Activated naive CD4-positive, alpha-beta T cell treated with anti-CD3 and anti-CD28 coated beads, Interleukin-2, amount 10 ng/mL, durations not matched to agents 7 days and 5 days (primary cell): ENCODE results near the gene TACSTD2.
"Not testable (repeated sequence)": the region's sequence is repeated elsewhere in the genome, so short reads cannot be mapped to it uniquely, and the experiment has no call there.

Experiments used
- CTCF ChIA-PET: fragments of 350-600 bp; sonication (Branson Sonifier 250); formaldehyde crosslinking; loops from one replicate; lab custom pipeline; 2021; ENCODE audit warnings: antibody characterized with exemption; lab: Charles Lee
- DNase-seq: peaks from one replicate; pipeline ENCODE4 v3.0.0-alpha.2; 2020
- H3K27ac Mint-ChIP-seq: one replicate; pipeline ENCODE4 v1.8.0; 2021; ENCODE audit warnings: mild to moderate bottlenecking, moderate library complexity, mixed read lengths
- H3K27me3 Mint-ChIP-seq: one replicate; pipeline ENCODE4 v1.8.0; 2021; ENCODE audit warnings: mild to moderate bottlenecking, mixed read lengths
- H3K36me3 Mint-ChIP-seq: one replicate; pipeline ENCODE4 v1.8.0; 2021; ENCODE audit warnings: mixed read lengths
- H3K4me1 Mint-ChIP-seq: one replicate; pipeline ENCODE4 v1.8.0; 2021; ENCODE audit warnings: mixed read lengths
- H3K4me3 Mint-ChIP-seq: one replicate; pipeline ENCODE4 v1.8.0; 2021; ENCODE audit warnings: mild to moderate bottlenecking, moderate library complexity, mixed read lengths
- H3K9me3 Mint-ChIP-seq: one replicate; pipeline ENCODE4 v1.8.0; 2021; ENCODE audit warnings: mixed read lengths

Gene TACSTD2

GRCh38 chr1:58583496-58583895 is 6.4 kb upstream of the TACSTD2 start:
- CTCF ChIA-PET, result no interaction called here
- Mint-ChIP-seq H3K36me3 (no peaks in the 10 kb centered on the region), H3K9me3 (no peaks in the 10 kb centered on the region), H3K4me3 (no peak overlapping the region), H3K27me3 (peaks cover 56% of the 10 kb centered on the region), H3K4me1 (peaks cover 18% of the 10 kb centered on the region), H3K27ac (no peak overlapping the region)
- DNase-seq, result no peak

- CTCF ChIA-PET, H3K27ac Mint-ChIP-seq, H3K36me3 Mint-ChIP-seq, H3K4me3 Mint-ChIP-seq, H3K9me3 Mint-ChIP-seq, DNase-seq: not testable (repeated sequence)
- H3K27me3 Mint-ChIP-seq, result peaks cover 65% of the 10 kb centered on the region
- peaks cover 25% of the 10 kb centered on the region for H3K4me1 Mint-ChIP-seq
These were observed 5.1 kb upstream of the TACSTD2 start for GRCh38 chr1:58582143-58582542.

GRCh38 chr1:58581641-58582040 is 4.6 kb upstream of the TACSTD2 start:
- no peaks in the 10 kb centered on the region for H3K9me3 Mint-ChIP-seq
- H3K27me3 Mint-ChIP-seq, result peaks cover 67% of the 10 kb centered on the region
- H3K4me3 Mint-ChIP-seq, result no peak overlapping the region
- CTCF ChIA-PET, result no interaction called here
- DNase-seq, result no peak
- H3K36me3 Mint-ChIP-seq, result no peaks in the 10 kb centered on the region
- H3K27ac Mint-ChIP-seq, result no peak overlapping the region
- H3K4me1 Mint-ChIP-seq, result peaks cover 26% of the 10 kb centered on the region

- no peak for DNase-seq
- no peaks in the 10 kb centered on the region for H3K9me3 Mint-ChIP-seq
- no peak overlapping the region for H3K4me3 Mint-ChIP-seq
- H3K36me3 Mint-ChIP-seq, result no peaks in the 10 kb centered on the region
- CTCF ChIA-PET, result no interaction called here
- H3K27me3 Mint-ChIP-seq, result peaks cover 72% of the 10 kb centered on the region
- H3K4me1 Mint-ChIP-seq, result peaks cover 30% of the 10 kb centered on the region
- no peak overlapping the region for H3K27ac Mint-ChIP-seq
These were observed 3.1 kb upstream of the TACSTD2 start for GRCh38 chr1:58580186-58580585.

GRCh38 chr1:58577654-58578030 is 590 bp upstream of the TACSTD2 start:
- peaks cover 74% of the 10 kb centered on the region for H3K27me3 Mint-ChIP-seq
- no peak overlapping the region for H3K27ac Mint-ChIP-seq
- no peak overlapping the region for H3K4me3 Mint-ChIP-seq
- CTCF ChIA-PET, result no interaction called here
- H3K36me3 Mint-ChIP-seq, result no peaks in the 10 kb centered on the region
- no peak for DNase-seq
- H3K4me1 Mint-ChIP-seq, result peaks cover 27% of the 10 kb centered on the region
- no peaks in the 10 kb centered on the region for H3K9me3 Mint-ChIP-seq

- peaks cover 75% of the 10 kb centered on the region for H3K27me3 Mint-ChIP-seq
- H3K4me1 Mint-ChIP-seq, result peaks cover 27% of the 10 kb centered on the region
- H3K4me3 Mint-ChIP-seq, result peak overlapping the region; percentile 57
- no peaks in the 10 kb centered on the region for H3K9me3 Mint-ChIP-seq
- DNase-seq, result peak; percentile 29
- CTCF ChIA-PET, result no interaction called here
- H3K27ac Mint-ChIP-seq, result no peak overlapping the region
- H3K36me3 Mint-ChIP-seq, result no peaks in the 10 kb centered on the region
These were observed 726 bp downstream of the TACSTD2 start for GRCh38 chr1:58576325-58576726.

GRCh38 chr1:58575551-58576324 is 1.3 kb downstream of the TACSTD2 start:
- CTCF ChIA-PET, result no interaction called here
- peak overlapping the region; percentile 34 for H3K4me3 Mint-ChIP-seq
- no peak overlapping the region for H3K27ac Mint-ChIP-seq

GRCh38 chr1:58574816-58575215 is 2.2 kb downstream of the TACSTD2 start:
- H3K4me3 Mint-ChIP-seq, result no peak overlapping the region
- CTCF ChIA-PET, result interaction anchor here (1.5 kb wide), 1 partner anchor 58 kb away, joined by 4 read pairs; no protein-coding TSS in a partner anchor

More at GRCh38 chr1:58575551-58576324, 1.3 kb downstream of the TACSTD2 start:
- Mint-ChIP-seq H3K9me3 (no peaks in the 10 kb centered on the region), H3K36me3 (no peaks in the 10 kb centered on the region), H3K4me1 (peaks cover 27% of the 10 kb centered on the region), H3K27me3 (peaks cover 81% of the 10 kb centered on the region)
- DNase-seq, result no peak

GRCh38 chr1:58573705-58574591 is 3.1 kb downstream of the TACSTD2 start:
- Mint-ChIP-seq H3K9me3 (no peaks in the 10 kb centered on the region), H3K4me3 (no peak overlapping the region), H3K4me1 (peaks cover 27% of the 10 kb centered on the region), H3K27ac (peak overlapping the region; percentile 58), H3K27me3 (peaks cover 82% of the 10 kb centered on the region), H3K36me3 (no peaks in the 10 kb centered on the region)
- CTCF ChIA-PET, result interaction anchor here (1.3 to 2.6 kb wide), 3 partner anchors 12 to 79 kb away, joined by 3 to 11 read pairs (median 4); no protein-coding TSS in a partner anchor
- peak; percentile 57 for DNase-seq

More at GRCh38 chr1:58574816-58575215, 2.2 kb downstream of the TACSTD2 start:
- no peak overlapping the region for H3K27ac Mint-ChIP-seq
- DNase-seq, result no peak
- no peaks in the 10 kb centered on the region for H3K36me3 Mint-ChIP-seq
- H3K4me1 Mint-ChIP-seq, result peaks cover 27% of the 10 kb centered on the region
- no peaks in the 10 kb centered on the region for H3K9me3 Mint-ChIP-seq
- peaks cover 81% of the 10 kb centered on the region for H3K27me3 Mint-ChIP-seq

- DNase-seq, result no peak
- peaks cover 76% of the 10 kb centered on the region for H3K27me3 Mint-ChIP-seq
- H3K9me3 Mint-ChIP-seq, result no peaks in the 10 kb centered on the region
- H3K36me3 Mint-ChIP-seq, result no peaks in the 10 kb centered on the region
- H3K4me1 Mint-ChIP-seq, result peaks cover 27% of the 10 kb centered on the region
- no peak overlapping the region for H3K4me3 Mint-ChIP-seq
- CTCF ChIA-PET, result interaction anchor here (1.3 to 2.6 kb wide), 3 partner anchors 11 to 80 kb away, joined by 3 to 11 read pairs (median 4); no protein-coding TSS in a partner anchor
- no peak overlapping the region for H3K27ac Mint-ChIP-seq
These were observed 3.9 kb downstream of the TACSTD2 start for GRCh38 chr1:58573138-58573537.

- Mint-ChIP-seq H3K4me1 (peaks cover 25% of the 10 kb centered on the region), H3K4me3 (no peak overlapping the region), H3K27ac (no peak overlapping the region), H3K36me3 (no peaks in the 10 kb centered on the region), H3K27me3 (peaks cover 72% of the 10 kb centered on the region), H3K9me3 (no peaks in the 10 kb centered on the region)
- no peak for DNase-seq
- CTCF ChIA-PET, result interaction anchor here (1.3 to 2.6 kb wide), 3 partner anchors 11 to 80 kb away, joined by 3 to 11 read pairs (median 3); no protein-coding TSS in a partner anchor
These were observed 4.4 kb downstream of the TACSTD2 start for GRCh38 chr1:58572690-58573089.

GRCh38 chr1:58571616-58572015 is 5.4 kb downstream of the TACSTD2 start:
- CTCF ChIA-PET, result interaction anchor here (1.7 kb wide), 1 partner anchor 13 kb away, joined by 3 read pairs; no protein-coding TSS in a partner anchor
- H3K9me3 Mint-ChIP-seq, result no peaks in the 10 kb centered on the region
- no peaks in the 10 kb centered on the region for H3K36me3 Mint-ChIP-seq
- peaks cover 62% of the 10 kb centered on the region for H3K27me3 Mint-ChIP-seq
- H3K4me3 Mint-ChIP-seq, result no peak overlapping the region
- no peak for DNase-seq
- H3K27ac Mint-ChIP-seq, result no peak overlapping the region
- peaks cover 19% of the 10 kb centered on the region for H3K4me1 Mint-ChIP-seq

GRCh38 chr1:58570817-58571216 is 6.2 kb downstream of the TACSTD2 start:
- no peak overlapping the region for H3K4me3 Mint-ChIP-seq
- peaks cover 60% of the 10 kb centered on the region for H3K27me3 Mint-ChIP-seq
- CTCF ChIA-PET, result no interaction called here
- no peak for DNase-seq
- H3K9me3 Mint-ChIP-seq, result no peaks in the 10 kb centered on the region
- H3K4me1 Mint-ChIP-seq, result peaks cover 13% of the 10 kb centered on the region
- H3K36me3 Mint-ChIP-seq, result no peaks in the 10 kb centered on the region
- H3K27ac Mint-ChIP-seq, result no peak overlapping the region

GRCh38 chr1:58570094-58570493 is 7.0 kb downstream of the TACSTD2 start:
- DNase-seq, result no peak

More at GRCh38 chr1:58570094-58570493, 7.0 kb downstream of the TACSTD2 start:
- Mint-ChIP-seq H3K36me3 (no peaks in the 10 kb centered on the region), H3K4me1 (peaks cover 13% of the 10 kb centered on the region), H3K4me3 (no peak overlapping the region), H3K27me3 (peaks cover 57% of the 10 kb centered on the region), H3K27ac (no peak overlapping the region), H3K9me3 (no peaks in the 10 kb centered on the region)
- CTCF ChIA-PET, result no interaction called here
